Panc1 (cell line): ENCODE measurements around the gene KANK2. TPM values are rescaled to one million over a fixed set of nuclear protein-coding genes. Genes with fewer than 3 reads are reported as not detected.

Experiments used
- ATAC-seq: fragments of 200-7000 bp; cut with Tn5 transposase; 2 replicates; pipeline ENCODE4 v1.9.1; 2020; ENCODE audit warnings: mild to moderate bottlenecking, moderate library complexity
- BruUV-seq: library from RNA; stranded (reverse); fragments of 400-500 nt; replicated peaks from 2 replicates; lab custom pipeline; 2021; lab: Mats Ljungman, UMichigan
- CTCF ChIA-PET: fragments of 300-600 bp; sonication (Branson Sonifier 250); formaldehyde crosslinking; loops from one replicate; lab custom pipeline; 2022; ENCODE audit warnings: antibody characterized with exemption; lab: Charles Lee
- POLR2A ChIA-PET: fragments of 300-600 bp; sonication (Branson Sonifier 250); formaldehyde crosslinking; loops from one replicate; lab custom pipeline; 2022; ENCODE audit warnings: antibody characterized with exemption; lab: Charles Lee
- DNase-seq: peaks from one replicate; pipeline ENCODE4 v3.0.0-alpha.2; 2010; ENCODE audit warnings: low read depth, low spot score
- H3K27ac ChIP-seq: 2 replicates; pipeline ENCODE4 v1.5.1; 2011; ENCODE audit warnings: mild to moderate bottlenecking, low read length, inconsistent platforms
- H3K27me3 ChIP-seq: fragments of 200-500 bp; sonication (Bioruptor generic); 2 replicates; pipeline ENCODE4 v1.6.0; 2014; ENCODE audit warnings: low read length, inconsistent platforms; ENCODE audit not compliant: control insufficient read depth, insufficient read depth
- H3K36me3 ChIP-seq: fragments of 200-500 bp; sonication (Bioruptor generic); 2 replicates; pipeline ENCODE4 v1.5.1; 2014; ENCODE audit warnings: inconsistent platforms, mild to moderate bottlenecking, low read length, moderate library complexity; ENCODE audit not compliant: control insufficient read depth, insufficient read depth
- H3K4me1 ChIP-seq: 2 replicates; pipeline ENCODE4 v1.5.1; 2011; ENCODE audit warnings: inconsistent platforms, mild to moderate bottlenecking, low read length, moderate library complexity; ENCODE audit not compliant: control insufficient read depth, insufficient read depth
- H3K4me3 ChIP-seq, 2 experiments: 2 replicates each; pipeline ENCODE4 v1.5.1; 2011 to 2012; ENCODE audit warnings: low read depth in 2 of 2, low read length in 2 of 2, mild to moderate bottlenecking in 2 of 2, inconsistent platforms in 1 of 2, moderate library complexity in 1 of 2
- H3K9me3 ChIP-seq: fragments of 200-500 bp; sonication (Bioruptor generic); 2 replicates; pipeline ENCODE4 v1.5.1; 2014; ENCODE audit warnings: low read depth, mild to moderate bottlenecking, inconsistent platforms, low read length, moderate library complexity; ENCODE audit not compliant: control insufficient read depth, insufficient read depth
- POLR2AphosphoS5 ChIP-seq: IDR thresholded peaks from 2 replicates; pipeline ENCODE4 v1.6.1; 2012; ENCODE audit warnings: mild to moderate bottlenecking, low read depth, low read length, moderate library complexity
- REST ChIP-seq, 2 experiments: IDR thresholded peaks; 2 replicates each; pipeline ENCODE4 v1.6.1; 2011 to 2012; ENCODE audit warnings: low read depth in 2 of 2, control low read depth in 1 of 2, low read length in 1 of 2, mild to moderate bottlenecking in 1 of 2, moderate library complexity in 1 of 2; ENCODE audit not compliant: insufficient read depth in 1 of 2
- SIN3A ChIP-seq: IDR thresholded peaks from 2 replicates; pipeline ENCODE4 v1.6.1; 2012; ENCODE audit warnings: low read depth, mild to moderate bottlenecking, low read length, moderate library complexity, borderline replicate concordance; ENCODE audit not compliant: insufficient read depth
- TCF7L2 ChIP-seq: IDR thresholded peaks from 2 replicates; pipeline ENCODE4 v1.6.1; 2011; ENCODE audit warnings: mild to moderate bottlenecking, low read depth, low read length, inconsistent platforms
- in situ Hi-C: cut with HindIII; loops from 2 replicates; pipeline ENCODE4 v1.10.0; 2016; ENCODE audit warnings: low sequenced_read_pairs, low pct_unique_long_range_greater_than_20kb
- intact Hi-C: fragments of 100-400 bp; cut with micrococcal nuclease; formaldehyde crosslinking; loops from one replicate; pipeline ENCODE4 v1.10.0; 2022; ENCODE audit not compliant: unreplicated experiment
- total RNA-seq: library from RNA; stranded (reverse); gene quantifications from one replicate; pipeline ENCODE4 v1.2.1, GENCODE V29; 2021; ENCODE audit not compliant: unreplicated experiment
- TF ChIP-seq, protein P1 (sequence below): fragments of 450-650 bp; IDR thresholded peaks from 2 replicates; pipeline ENCODE4 v1.5.1; 2017; ENCODE audit warnings: mild to moderate bottlenecking

Gene KANK2
- total RNA-seq, 1 experiment from 2014 or later: 121 TPM

GRCh38 chr19:11199517-11199916 is 2.2 kb upstream of the KANK2 start:
- intact Hi-C loops (no loop called here), in situ Hi-C loops (no loop called here)
- H3K36me3 ChIP-seq: no peaks in the 10 kb centered on the region
- H3K4me1 ChIP-seq: peaks cover 28% of the 10 kb centered on the region
- ATAC-seq (no peak), DNase-seq (no peak)
- ChIA-PET CTCF (no interaction called here), POLR2A (no interaction called here)
- no peaks in the 10 kb centered on the region for H3K9me3 ChIP-seq
- TF ChIP-seq SIN3A: no peak
- no peak for TF ChIP-seq TCF7L2
- TF ChIP-seq, protein P1, sequence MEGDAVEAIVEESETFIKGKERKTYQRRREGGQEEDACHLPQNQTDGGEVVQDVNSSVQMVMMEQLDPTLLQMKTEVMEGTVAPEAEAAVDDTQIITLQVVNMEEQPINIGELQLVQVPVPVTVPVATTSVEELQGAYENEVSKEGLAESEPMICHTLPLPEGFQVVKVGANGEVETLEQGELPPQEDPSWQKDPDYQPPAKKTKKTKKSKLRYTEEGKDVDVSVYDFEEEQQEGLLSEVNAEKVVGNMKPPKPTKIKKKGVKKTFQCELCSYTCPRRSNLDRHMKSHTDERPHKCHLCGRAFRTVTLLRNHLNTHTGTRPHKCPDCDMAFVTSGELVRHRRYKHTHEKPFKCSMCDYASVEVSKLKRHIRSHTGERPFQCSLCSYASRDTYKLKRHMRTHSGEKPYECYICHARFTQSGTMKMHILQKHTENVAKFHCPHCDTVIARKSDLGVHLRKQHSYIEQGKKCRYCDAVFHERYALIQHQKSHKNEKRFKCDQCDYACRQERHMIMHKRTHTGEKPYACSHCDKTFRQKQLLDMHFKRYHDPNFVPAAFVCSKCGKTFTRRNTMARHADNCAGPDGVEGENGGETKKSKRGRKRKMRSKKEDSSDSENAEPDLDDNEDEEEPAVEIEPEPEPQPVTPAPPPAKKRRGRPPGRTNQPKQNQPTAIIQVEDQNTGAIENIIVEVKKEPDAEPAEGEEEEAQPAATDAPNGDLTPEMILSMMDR: no peak
- TF ChIP-seq REST (IDR thresholded peaks at IDR 0.05; ENCODE audit: insufficient read depth in 1 of 2, low read depth in 2 of 2, low read length in 1 of 2): no peak
- TF ChIP-seq POLR2AphosphoS5: no peak
- no peak overlapping the region for H3K4me3 ChIP-seq
- H3K27ac ChIP-seq: peak overlapping the region; percentile 82; the same call in 1 of the 2 replicates
- H3K27me3 ChIP-seq: no peaks in the 10 kb centered on the region
- BruUV-seq: no TSS peak

DNA sequence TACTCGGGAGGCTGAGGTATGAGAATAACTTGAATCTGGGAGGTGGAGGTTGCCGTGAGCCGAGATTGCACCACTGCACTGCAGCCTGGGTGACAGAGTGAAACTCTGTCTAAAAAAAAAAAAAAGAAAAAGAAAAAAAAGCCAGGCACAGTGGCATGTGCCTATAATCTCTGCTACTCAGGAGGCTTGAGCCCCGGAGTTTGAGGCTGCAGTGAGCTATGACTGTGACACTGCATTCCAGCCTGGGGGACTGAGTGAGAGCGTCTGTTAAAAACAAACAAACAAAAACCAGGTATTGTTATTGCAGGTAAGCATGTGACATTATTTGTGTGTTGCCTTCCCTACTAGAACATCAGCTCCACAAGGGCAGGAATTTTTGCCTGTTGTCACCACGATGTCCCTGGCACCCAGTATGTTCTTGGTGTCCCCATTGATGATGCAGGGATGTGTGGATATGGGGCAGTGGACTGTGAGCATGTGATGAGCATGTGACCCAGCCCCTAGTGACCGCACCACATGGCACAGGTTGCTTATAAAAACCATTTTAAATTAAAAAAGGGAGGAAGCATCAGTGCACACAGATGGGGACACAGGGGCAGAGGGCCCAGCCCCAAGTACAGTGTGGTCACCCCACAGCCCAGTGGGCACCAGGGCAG is 1.6 kb upstream of the KANK2 start:
- Histone ChIP-seq H3K36me3 (no peaks in the 10 kb centered on the region), H3K27me3 (no peaks in the 10 kb centered on the region), H3K27ac (peak overlapping the region; percentile 82; the same call in 1 of the 2 replicates), H3K9me3 (no peaks in the 10 kb centered on the region), H3K4me3 (no peak overlapping the region), H3K4me1 (peaks cover 28% of the 10 kb centered on the region)
- intact Hi-C loops (no loop called here), in situ Hi-C loops (no loop called here)
- no peak for ATAC-seq
- CTCF ChIA-PET: interaction anchor here (0.6 kb wide), 1 partner anchor 441 kb away, joined by 5 read pairs; no protein-coding TSS in a partner anchor
- no peak for DNase-seq
- POLR2A ChIA-PET: no interaction called here
- BruUV-seq: TSS peak; percentile 72
- TF ChIP-seq TCF7L2 (no peak), POLR2AphosphoS5 (no peak), REST (IDR thresholded peaks at IDR 0.05; ENCODE audit: insufficient read depth in 1 of 2, low read depth in 2 of 2, low read length in 1 of 2) (no peak), SIN3A (no peak)
- TF ChIP-seq, protein P1: no peak
